Glutamatergic neuron (in vitro differentiated cells): ENCODE results near the gene CDR2L. TPM values are rescaled to one million over a fixed set of nuclear protein-coding genes. Genes with fewer than 3 reads are reported as not detected.

Experiments
- DNase-seq: peaks from one replicate; pipeline ENCODE4 v3.0.0; 2022
- H3K27ac Mint-ChIP-seq: one replicate; pipeline ENCODE4 v1.8.0; 2020; ENCODE audit warnings: mild to moderate bottlenecking, mixed read lengths, inconsistent platforms; ENCODE audit not compliant: unreplicated experiment
- H3K27me3 Mint-ChIP-seq: one replicate; pipeline ENCODE4 v1.8.0; 2020; ENCODE audit warnings: mild to moderate bottlenecking, moderate library complexity, mixed read lengths, inconsistent platforms; ENCODE audit not compliant: unreplicated experiment
- H3K36me3 Mint-ChIP-seq: one replicate; pipeline ENCODE4 v1.8.0; 2020; ENCODE audit warnings: mild to moderate bottlenecking, mixed read lengths, inconsistent platforms; ENCODE audit not compliant: unreplicated experiment
- H3K4me1 Mint-ChIP-seq: one replicate; pipeline ENCODE4 v1.8.0; 2020; ENCODE audit warnings: mild to moderate bottlenecking, low read depth, mixed read lengths, inconsistent platforms; ENCODE audit not compliant: unreplicated experiment
- H3K4me3 Mint-ChIP-seq: one replicate; pipeline ENCODE4 v1.8.0; 2020; ENCODE audit warnings: mild to moderate bottlenecking, mixed read lengths, inconsistent platforms; ENCODE audit not compliant: unreplicated experiment
- H3K9me3 Mint-ChIP-seq: one replicate; pipeline ENCODE4 v1.8.0; 2020; ENCODE audit warnings: mild to moderate bottlenecking, moderate library complexity, mixed read lengths, inconsistent platforms; ENCODE audit not compliant: unreplicated experiment
- CTCF ChIP-seq: fragments of 200-600 bp; sonication (generic); IDR thresholded peaks from one replicate; pipeline ENCODE4 v1.5.0; 2021; ENCODE audit not compliant: partially characterized antibody, unreplicated experiment
- total RNA-seq: library from RNA; stranded (reverse); fragmentation: NEBNext Ultra II Directional; extraction: Animal tissue kit (Norgen Biotek cat#: 25700); gene quantifications from one replicate; pipeline ENCODE4 v1.2.1, GENCODE V29; 2021; ENCODE audit not compliant: unreplicated experiment

The CDR2L gene
- total RNA-seq, 1 donor from 2014 or later, result 59.4 TPM

DNA sequence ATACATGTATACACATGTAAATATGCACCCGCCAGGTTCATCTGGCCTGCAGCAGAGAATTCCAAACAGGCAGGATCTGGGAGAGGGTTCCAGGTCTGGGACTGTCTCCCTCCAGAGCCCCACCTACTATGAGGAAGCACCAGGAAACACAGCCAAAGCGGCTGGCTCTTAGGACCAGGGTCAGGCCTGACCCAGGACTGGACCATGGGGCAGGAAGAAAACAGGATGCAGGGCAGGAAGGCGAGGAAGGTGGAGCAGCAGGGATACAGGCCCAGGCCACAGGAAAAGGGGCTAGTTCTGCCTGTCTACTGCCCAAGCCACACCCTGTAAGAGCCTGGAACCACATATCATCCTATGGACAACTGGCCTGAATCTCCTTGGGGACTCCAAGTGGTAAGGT lies 17.0 kb upstream of the CDR2L start:
- H3K9me3 Mint-ChIP-seq, result peaks cover 4% of the 10 kb centered on the region
- peaks cover 9% of the 10 kb centered on the region for H3K27me3 Mint-ChIP-seq
- H3K27ac Mint-ChIP-seq, result no peak overlapping the region
- no peak for TF ChIP-seq CTCF
- H3K4me1 Mint-ChIP-seq, result no peaks in the 10 kb centered on the region
- peak overlapping the region; percentile 86 for H3K4me3 Mint-ChIP-seq
- no peaks in the 10 kb centered on the region for H3K36me3 Mint-ChIP-seq
- no peak for DNase-seq

DNA sequence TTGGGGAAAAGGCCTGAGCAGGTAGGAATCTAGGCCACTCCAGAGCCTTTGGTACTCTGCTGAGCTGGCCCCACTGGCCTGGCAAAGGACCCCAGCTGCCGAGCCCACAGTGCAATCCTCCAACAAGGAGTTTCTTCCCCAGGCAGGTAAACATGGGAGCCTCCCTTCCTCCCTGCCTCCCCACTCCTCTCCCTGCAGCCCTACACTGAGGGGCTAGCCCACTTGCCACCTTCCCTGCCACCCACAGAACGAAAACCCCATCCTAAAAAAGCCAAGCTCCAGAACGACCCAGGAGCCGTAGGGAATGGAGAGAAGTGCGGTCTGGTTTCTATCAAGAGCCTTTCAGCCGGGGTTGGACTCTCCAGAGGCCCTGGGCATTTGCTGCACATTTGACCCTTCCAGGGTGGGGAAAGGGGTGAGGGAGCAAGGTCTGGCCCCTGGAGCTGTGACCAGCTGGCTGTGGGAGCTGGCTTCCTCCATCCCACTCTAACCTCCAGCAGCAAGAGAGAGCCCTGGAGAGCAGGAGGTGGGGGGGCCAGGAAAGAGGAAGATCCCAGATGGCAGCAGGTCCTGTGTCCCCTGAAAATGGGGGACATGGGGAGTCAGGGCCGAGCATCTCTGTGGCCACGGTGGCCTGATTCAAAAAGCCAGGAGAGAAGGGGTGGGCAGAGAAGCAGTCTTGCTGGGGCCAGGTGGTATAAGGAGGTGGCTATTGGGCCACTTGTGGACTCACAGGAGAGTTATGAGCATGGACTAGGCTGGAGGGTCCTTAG lies 16.2 kb upstream of the CDR2L start:
- H3K4me1 Mint-ChIP-seq, result no peaks in the 10 kb centered on the region
- no peaks in the 10 kb centered on the region for H3K36me3 Mint-ChIP-seq
- H3K27me3 Mint-ChIP-seq, result peaks cover 8% of the 10 kb centered on the region
- no peak for DNase-seq
- peak overlapping the region; percentile 56 for H3K27ac Mint-ChIP-seq
- TF ChIP-seq CTCF, result no peak
- H3K9me3 Mint-ChIP-seq, result peaks cover 4% of the 10 kb centered on the region
- peak overlapping the region; percentile 86 for H3K4me3 Mint-ChIP-seq

- H3K27ac Mint-ChIP-seq, result peak overlapping the region; percentile 56
- no peak for TF ChIP-seq CTCF
- no peak for DNase-seq
These were observed 15.7 kb upstream of the CDR2L start for GRCh38 chr17:74971842-74972106.

GRCh38 chr17:74972107-74972972 lies 15.1 kb upstream of the CDR2L start, which contains the start of gene HID1:
TSS of gene HID1 (minus strand) at chr17:74972759. CDS start at chr17:74972656, 103 bp downstream.
- peaks cover 4% of the 10 kb centered on the region for H3K9me3 Mint-ChIP-seq
- no peak for TF ChIP-seq CTCF
- peak; percentile 89 for DNase-seq
- H3K4me1 Mint-ChIP-seq, result no peaks in the 10 kb centered on the region
- H3K27me3 Mint-ChIP-seq, result peaks cover 10% of the 10 kb centered on the region
- no peaks in the 10 kb centered on the region for H3K36me3 Mint-ChIP-seq
- H3K27ac Mint-ChIP-seq, result peak within 1 kb of the TSS; percentile 87
- H3K4me3 Mint-ChIP-seq, result peak within 1 kb of the TSS; percentile 91

More at GRCh38 chr17:74971842-74972106, 15.7 kb upstream of the CDR2L start:
- Mint-ChIP-seq H3K4me3 (peak overlapping the region; percentile 86), H3K9me3 (peaks cover 4% of the 10 kb centered on the region), H3K4me1 (no peaks in the 10 kb centered on the region), H3K27me3 (peaks cover 9% of the 10 kb centered on the region), H3K36me3 (no peaks in the 10 kb centered on the region)

DNA sequence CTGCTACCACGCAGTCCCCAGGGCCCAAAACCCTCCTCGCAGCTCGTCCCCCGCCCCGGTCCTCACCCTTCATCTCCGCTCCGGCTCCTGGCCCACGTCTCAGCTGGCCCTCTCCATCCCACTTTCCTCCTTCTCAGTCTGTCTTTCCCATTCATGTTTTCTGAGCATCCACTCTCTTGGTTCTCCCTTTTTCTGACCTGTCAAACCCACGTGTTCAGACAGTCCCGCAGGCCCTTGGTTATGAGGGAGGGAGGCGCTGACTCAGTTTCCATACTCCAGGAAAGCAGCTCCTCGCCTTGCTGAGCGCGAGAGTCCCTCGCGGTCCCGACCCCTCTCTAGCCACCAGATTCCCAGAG lies 14.5 kb upstream of the CDR2L start:
- no peaks in the 10 kb centered on the region for H3K4me1 Mint-ChIP-seq

More for the DNA sequence above, 14.5 kb upstream of the CDR2L start:
- H3K36me3 Mint-ChIP-seq, result no peaks in the 10 kb centered on the region
- no peak for DNase-seq
- H3K9me3 Mint-ChIP-seq, result peaks cover 4% of the 10 kb centered on the region
- peak overlapping the region; percentile 87 for H3K27ac Mint-ChIP-seq
- TF ChIP-seq CTCF, result no peak
- peak overlapping the region; percentile 91 for H3K4me3 Mint-ChIP-seq
- peaks cover 10% of the 10 kb centered on the region for H3K27me3 Mint-ChIP-seq
